Smooth muscle cell (in vitro differentiated cells): Measurements from ENCODE around the gene HOXB3. TPM values are rescaled to one million over a fixed set of nuclear protein-coding genes. Genes with fewer than 3 reads are reported as not detected.
A peak's percentile ranks its signal among the peaks of the same experiment; 100 is the strongest.

Experiments used
- DNase-seq: peaks from one replicate; lab custom pipeline; 2025; ENCODE audit not compliant: unreplicated experiment; lab: John Stamatoyannopoulos, UW
- H2AFZ ChIP-seq: fragments of 200-600 bp; sonication (generic); 2 replicates; pipeline ENCODE4 v1.6.0; 2016; ENCODE audit warnings: antibody characterized with exemption, low read depth, mild to moderate bottlenecking
- H3F3A ChIP-seq: fragments of 200-600 bp; sonication (generic); 2 replicates; pipeline ENCODE4 v1.6.0; 2017; ENCODE audit warnings: antibody characterized with exemption, low read depth
- H3K27ac ChIP-seq: fragments of 200-600 bp; sonication (generic); 2 replicates; pipeline ENCODE4 v1.5.1; 2016; ENCODE audit warnings: low read depth, mild to moderate bottlenecking
- H3K27me3 ChIP-seq: fragments of 200-600 bp; sonication (generic); 2 replicates; pipeline ENCODE4 v1.6.1; 2016; ENCODE audit warnings: low read depth, mild to moderate bottlenecking
- H3K36me3 ChIP-seq: fragments of 200-600 bp; sonication (generic); 2 replicates; pipeline ENCODE4 v1.5.1; 2016; ENCODE audit warnings: low read depth
- H3K4me1 ChIP-seq: fragments of 200-600 bp; sonication (generic); 2 replicates; pipeline ENCODE4 v1.5.1; 2016; ENCODE audit warnings: low read depth
- H3K4me2 ChIP-seq: fragments of 200-600 bp; sonication (generic); 2 replicates; pipeline ENCODE4 v1.6.0; 2016; ENCODE audit warnings: mild to moderate bottlenecking
- H3K4me3 ChIP-seq: fragments of 200-600 bp; sonication (generic); 2 replicates; pipeline ENCODE4 v1.5.1; 2016; ENCODE audit warnings: mild to moderate bottlenecking
- H3K79me2 ChIP-seq: fragments of 200-600 bp; sonication (generic); 2 replicates; pipeline ENCODE4 v1.6.0; 2016; ENCODE audit warnings: low read depth, mild to moderate bottlenecking
- H3K9ac ChIP-seq: fragments of 200-600 bp; sonication (generic); 2 replicates; pipeline ENCODE4 v1.6.0; 2016; ENCODE audit warnings: low read depth
- H3K9me3 ChIP-seq: fragments of 200-600 bp; sonication (generic); replicated peaks from 2 replicates; pipeline ENCODE4 v1.5.1; 2016; ENCODE audit warnings: low read depth
- H4K20me1 ChIP-seq: fragments of 200-600 bp; sonication (generic); 2 replicates; pipeline ENCODE4 v1.6.0; 2016; ENCODE audit warnings: low read depth
- WGBS: methylation state at CpG from one replicate; pipeline ENCODE4 v1.1.7; 2016; ENCODE audit warnings: low lambda C conversion rate; 5-methylcytosine and 5-hydroxymethylcytosine counted together
- polyA plus RNA-seq: library from polyadenylated mRNA; unstranded; fragments of >200 nt; fragmentation: Nextera tagmentation; extraction: Ambion mirVana; gene quantifications from 2 replicates; pipeline ENCODE4 v1.2.1, GENCODE V29; 2016
- total RNA-seq: library from RNA; depleted of rRNA; stranded (reverse); fragments of >200 nt; gene quantifications from 2 replicates; pipeline ENCODE4 v1.2.3, GENCODE V29; 2014
- TF ChIP-seq, protein P1 (sequence below): fragments of 200-600 bp; sonication (generic); IDR thresholded peaks from 2 replicates; pipeline ENCODE4 v1.5.1; 2017; ENCODE audit warnings: borderline replicate concordance, mild to moderate bottlenecking, antibody characterized with exemption; ENCODE audit not compliant: insufficient read depth, poor library complexity, severe bottlenecking

The HOXB3 gene
- 5.1 and 9.1 TPM in 2 replicates for total RNA-seq
- 2.8 and 4.4 TPM in 2 replicates for polyA plus RNA-seq

- H3K27ac ChIP-seq: no peak within 1 kb of the TSS
Observed at GRCh38 chr17:48589831-48590606, at the start of gene HOXB3. TSS of gene HOXB3 (minus strand) at chr17:48590241. CDS start at chr17:48552474, 37,767 bp downstream.

GRCh38 chr17:48639136-48639535 is 49.1 kb upstream of the HOXB3 start:
- Histone ChIP-seq H2AFZ (no peak overlapping the region), H3K4me2 (peak overlapping the region; percentile 51), H3K27ac (peak overlapping the region; percentile 95), H3F3A (peaks cover 36% of the 10 kb centered on the region), H3K9me3 (no peaks in the 10 kb centered on the region), H3K9ac (peak overlapping the region; percentile 85), H3K4me1 (peaks cover 4% of the 10 kb centered on the region), H3K27me3 (peaks cover 5% of the 10 kb centered on the region), H3K4me3 (no peak overlapping the region), H4K20me1 (peaks cover 9% of the 10 kb centered on the region), H3K79me2 (peaks cover 70% of the 10 kb centered on the region), H3K36me3 (no peaks in the 10 kb centered on the region)
- WGBS: 67% methylated on average over 5 of the region's 5 CpGs
- TF ChIP-seq, protein P1, sequence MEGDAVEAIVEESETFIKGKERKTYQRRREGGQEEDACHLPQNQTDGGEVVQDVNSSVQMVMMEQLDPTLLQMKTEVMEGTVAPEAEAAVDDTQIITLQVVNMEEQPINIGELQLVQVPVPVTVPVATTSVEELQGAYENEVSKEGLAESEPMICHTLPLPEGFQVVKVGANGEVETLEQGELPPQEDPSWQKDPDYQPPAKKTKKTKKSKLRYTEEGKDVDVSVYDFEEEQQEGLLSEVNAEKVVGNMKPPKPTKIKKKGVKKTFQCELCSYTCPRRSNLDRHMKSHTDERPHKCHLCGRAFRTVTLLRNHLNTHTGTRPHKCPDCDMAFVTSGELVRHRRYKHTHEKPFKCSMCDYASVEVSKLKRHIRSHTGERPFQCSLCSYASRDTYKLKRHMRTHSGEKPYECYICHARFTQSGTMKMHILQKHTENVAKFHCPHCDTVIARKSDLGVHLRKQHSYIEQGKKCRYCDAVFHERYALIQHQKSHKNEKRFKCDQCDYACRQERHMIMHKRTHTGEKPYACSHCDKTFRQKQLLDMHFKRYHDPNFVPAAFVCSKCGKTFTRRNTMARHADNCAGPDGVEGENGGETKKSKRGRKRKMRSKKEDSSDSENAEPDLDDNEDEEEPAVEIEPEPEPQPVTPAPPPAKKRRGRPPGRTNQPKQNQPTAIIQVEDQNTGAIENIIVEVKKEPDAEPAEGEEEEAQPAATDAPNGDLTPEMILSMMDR: no peak
- no peak for DNase-seq

More at GRCh38 chr17:48589831-48590606, at the start of gene HOXB3:
- no peak within 1 kb of the TSS for H3K9ac ChIP-seq
- peaks cover 61% of the 10 kb centered on the region for H3K27me3 ChIP-seq
- no peaks in the 10 kb centered on the region for H3F3A ChIP-seq
- H3K79me2 ChIP-seq: peaks cover 66% of the 10 kb centered on the region
- TF ChIP-seq, protein P1: no peak
- peaks cover 9% of the 10 kb centered on the region for H3K4me1 ChIP-seq
- H3K9me3 ChIP-seq: no peaks in the 10 kb centered on the region
- no peaks in the 10 kb centered on the region for H3K36me3 ChIP-seq
- H2AFZ ChIP-seq: no peak within 1 kb of the TSS
- peak within 1 kb of the TSS; percentile 28 for H3K4me3 ChIP-seq
- peaks cover 91% of the 10 kb centered on the region for H4K20me1 ChIP-seq
- H3K4me2 ChIP-seq: peak within 1 kb of the TSS; percentile 79
- DNase-seq: no peak
- 20% methylated on average over 23 of the region's 23 CpGs for WGBS

GRCh38 chr17:48637323-48638260 is 47.6 kb upstream of the HOXB3 start:
- Histone ChIP-seq H3K27ac (peak overlapping the region; percentile 95), H3K27me3 (peaks cover 15% of the 10 kb centered on the region), H3K4me2 (peak overlapping the region; percentile 74), H3K4me1 (no peaks in the 10 kb centered on the region), H3K9ac (peak overlapping the region; percentile 85), H3K79me2 (peaks cover 54% of the 10 kb centered on the region), H2AFZ (no peak overlapping the region), H3F3A (peaks cover 37% of the 10 kb centered on the region), H3K9me3 (no peaks in the 10 kb centered on the region), H3K4me3 (no peak overlapping the region), H3K36me3 (no peaks in the 10 kb centered on the region), H4K20me1 (peaks cover 16% of the 10 kb centered on the region)
- TF ChIP-seq, protein P1: no peak
- 22% methylated on average over 18 of the region's 18 CpGs for WGBS
- no peak for DNase-seq
